Eye (tissue), 1 donor: ENCODE data around the gene FAM3D.
A peak's percentile ranks its signal among the peaks of the same experiment; 100 is the strongest.
"Not testable (repeated sequence)": the region's sequence is repeated elsewhere in the genome, so short reads cannot be mapped to it uniquely, and the experiment has no call there.

Experiments
- DNase-seq: peaks from one replicate; pipeline ENCODE4 v3.0.0-alpha.2; 2015

The FAM3D gene, protein sequence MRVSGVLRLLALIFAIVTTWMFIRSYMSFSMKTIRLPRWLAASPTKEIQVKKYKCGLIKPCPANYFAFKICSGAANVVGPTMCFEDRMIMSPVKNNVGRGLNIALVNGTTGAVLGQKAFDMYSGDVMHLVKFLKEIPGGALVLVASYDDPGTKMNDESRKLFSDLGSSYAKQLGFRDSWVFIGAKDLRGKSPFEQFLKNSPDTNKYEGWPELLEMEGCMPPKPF

DNA sequence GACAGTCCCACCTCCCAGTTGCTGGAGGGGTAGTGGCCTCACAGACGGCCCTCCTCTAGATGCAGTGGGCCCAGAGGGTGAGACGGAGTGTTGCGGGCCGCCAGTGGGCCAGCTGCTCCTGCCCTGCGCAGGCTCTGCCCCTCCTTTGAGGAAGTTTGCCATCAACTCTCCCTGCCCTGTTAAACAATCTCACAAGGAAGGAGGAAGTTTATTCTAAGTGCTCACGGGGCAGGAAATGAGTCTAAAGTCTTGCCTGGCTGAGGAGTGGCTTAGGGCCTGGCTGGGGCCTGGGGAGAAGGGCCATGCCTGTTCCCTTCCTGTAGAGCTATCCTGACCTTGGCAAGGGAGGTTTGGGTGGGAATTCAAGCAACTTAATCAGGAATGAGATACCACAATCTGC is at the start of gene FAM3D:
Gene FAM3D (minus strand): TSS at position 92 of the 400 bp plus-strand sequence. CDS start 11,211 bp downstream, outside the sequence.
- DNase-seq = no peak

DNA sequence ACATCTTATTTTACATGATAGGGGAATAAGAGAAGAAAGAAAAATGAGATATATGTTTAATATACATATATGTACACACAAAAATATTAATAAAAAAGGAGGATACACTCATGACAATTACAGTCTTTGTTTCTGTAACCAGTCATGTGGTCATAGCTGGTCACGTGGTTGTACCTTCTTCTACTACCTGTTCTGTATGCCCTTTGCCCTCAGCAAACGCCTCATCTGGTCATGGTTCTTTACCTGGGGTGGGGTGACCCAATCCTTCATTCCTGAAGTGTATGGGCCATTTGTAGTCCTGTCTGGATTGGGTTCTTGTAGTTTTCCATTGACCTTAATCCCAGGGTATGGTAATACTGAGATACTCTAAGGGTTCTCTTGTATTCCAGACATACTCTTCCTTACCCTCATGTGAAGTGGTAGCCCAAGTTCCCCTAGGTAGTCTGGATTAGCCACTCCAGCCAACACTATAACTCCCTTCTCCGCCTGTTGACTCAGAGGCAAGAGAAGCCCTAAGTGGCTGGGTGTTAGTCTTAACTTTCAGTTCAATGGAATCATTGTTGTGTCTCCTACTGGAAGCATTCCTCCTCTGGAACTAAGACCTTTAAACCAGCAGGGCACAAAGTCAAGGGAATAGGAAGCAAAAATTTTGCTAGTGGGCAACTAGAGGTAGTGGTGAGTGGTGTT is 47.3 kb upstream of the FAM3D start:
- DNase-seq = no peak

DNA sequence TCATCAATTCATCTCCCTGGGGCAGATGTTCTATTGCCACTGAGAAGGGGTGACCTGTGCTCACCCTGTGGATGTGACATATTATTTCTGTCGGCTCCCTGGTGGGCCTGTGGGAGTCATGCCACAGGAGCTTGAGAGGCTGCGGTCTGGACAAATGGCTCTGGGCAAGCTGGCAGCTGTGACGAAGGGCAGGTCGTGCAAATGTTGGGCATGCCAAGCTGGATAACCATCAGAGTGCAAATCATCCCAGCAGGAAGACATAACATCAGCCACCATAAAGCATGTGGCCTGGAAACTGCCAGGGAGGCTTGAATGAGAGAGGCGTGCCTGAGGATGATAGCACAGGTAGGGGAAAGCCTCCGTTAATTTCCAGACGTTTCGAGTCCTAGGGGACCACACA is 45.3 kb upstream of the FAM3D start:
- DNase-seq = peak; percentile 76

DNA sequence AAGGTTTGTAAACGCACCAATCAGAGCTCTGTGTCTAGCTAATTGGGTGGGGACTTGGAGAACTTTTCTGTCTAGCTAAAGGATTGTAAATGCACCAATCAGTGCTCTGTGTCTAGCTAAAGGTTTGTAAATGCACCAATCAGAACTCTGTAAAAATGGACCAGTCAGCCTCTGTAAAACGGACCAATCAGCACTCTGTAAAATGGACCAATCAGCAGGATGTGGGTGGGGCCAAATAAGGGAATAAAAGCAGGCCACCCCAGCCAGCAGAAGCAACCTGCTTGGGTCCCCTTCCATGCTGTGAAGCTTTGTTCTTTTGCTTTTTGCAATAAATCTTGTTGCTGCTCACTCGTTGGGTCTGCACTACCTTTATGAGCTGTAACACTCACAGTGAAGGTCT is 42.4 kb upstream of the FAM3D start:
- not testable (repeated sequence) for DNase-seq

DNA sequence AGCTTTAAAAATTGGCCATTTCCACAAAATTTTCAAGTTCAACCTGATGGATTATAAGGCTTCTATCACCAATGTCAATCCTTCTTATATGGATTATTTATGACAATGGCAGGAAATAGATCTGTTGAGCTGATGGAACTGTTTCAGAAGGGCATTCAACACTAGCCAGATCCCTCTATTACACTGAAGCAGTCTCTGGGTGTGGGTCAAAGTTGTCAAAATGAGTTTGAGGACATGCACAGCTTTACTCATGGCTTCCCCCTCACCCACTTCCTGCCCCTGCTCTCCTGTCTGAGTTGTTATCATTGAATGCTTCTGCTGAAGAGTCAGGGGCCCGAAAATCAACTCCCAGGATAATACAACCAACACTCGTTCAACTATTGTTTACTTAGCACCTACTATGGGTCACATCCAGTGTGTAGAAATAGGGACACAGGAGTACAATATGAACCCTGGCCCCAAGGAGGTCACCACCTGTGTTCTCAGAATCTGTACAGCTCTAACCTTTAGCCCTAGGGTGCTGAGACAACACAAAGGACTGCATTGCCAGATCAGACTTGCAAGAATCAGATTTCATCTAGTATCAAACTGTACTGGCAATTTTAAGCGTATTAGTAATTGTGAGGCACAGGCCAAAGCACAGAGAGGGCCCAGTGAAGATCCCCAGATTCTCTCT is 41.7 kb upstream of the FAM3D start:
- DNase-seq = no peak

DNA sequence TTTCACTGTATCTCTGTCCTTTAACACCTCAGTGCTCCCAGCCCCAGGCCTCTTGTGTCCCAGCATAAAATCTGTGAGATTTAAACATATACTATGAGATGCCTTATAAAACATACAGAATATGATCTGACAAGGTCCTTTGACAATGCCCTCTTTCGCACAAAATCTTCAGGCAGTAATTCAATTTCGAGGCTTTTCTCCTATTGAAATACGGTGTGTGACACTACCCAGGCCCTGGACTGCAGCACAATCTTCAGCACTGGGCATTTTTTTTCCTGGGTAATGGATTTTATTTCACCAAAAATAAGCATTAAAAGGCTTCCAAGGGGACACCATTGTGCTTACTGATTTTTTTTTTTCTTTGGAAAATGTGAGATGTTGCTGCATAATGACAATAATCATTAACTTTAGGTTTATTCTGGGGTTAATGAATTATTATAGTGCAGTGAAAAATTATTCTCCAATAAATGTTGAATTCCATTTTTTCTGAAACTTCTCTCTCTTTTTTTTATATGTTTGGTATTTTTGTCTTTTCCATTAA is 40.9 kb upstream of the FAM3D start:
- no peak for DNase-seq

DNA sequence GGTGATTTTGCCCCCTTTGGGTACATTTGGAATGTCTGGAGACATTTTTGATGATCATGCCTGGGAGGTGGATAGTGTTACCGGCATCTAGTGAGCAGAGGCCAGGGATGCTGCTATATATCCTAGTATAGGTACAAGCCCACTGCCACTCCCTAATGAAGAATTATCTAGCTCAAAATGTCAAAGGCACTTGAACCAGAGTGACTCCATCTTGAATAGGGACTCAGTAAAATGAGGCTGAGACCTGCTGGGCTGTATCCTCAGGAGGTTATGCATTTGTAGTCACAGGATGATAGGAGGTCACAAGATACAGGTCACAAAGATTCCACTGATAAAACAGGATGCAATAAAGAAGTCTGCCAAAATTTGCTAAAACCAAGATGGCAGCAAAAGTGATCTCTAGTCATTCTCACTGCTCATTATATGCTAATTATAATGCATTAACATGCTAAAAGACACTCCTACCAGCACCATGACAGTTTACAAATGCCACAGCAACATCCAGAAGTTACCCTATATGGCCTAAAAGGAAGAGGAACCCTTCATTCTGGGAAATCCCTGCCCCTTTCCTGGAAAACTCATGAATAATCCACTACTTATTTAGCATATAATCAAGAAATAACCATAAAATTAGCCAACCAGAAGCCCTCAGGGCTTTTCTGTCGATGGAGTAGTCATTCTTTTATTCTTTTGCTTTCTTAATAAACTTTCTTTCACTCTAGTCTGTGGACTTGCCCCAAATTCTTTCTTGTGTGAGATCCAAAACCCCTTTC is 40.0 kb upstream of the FAM3D start:
- DNase-seq = no peak

DNA sequence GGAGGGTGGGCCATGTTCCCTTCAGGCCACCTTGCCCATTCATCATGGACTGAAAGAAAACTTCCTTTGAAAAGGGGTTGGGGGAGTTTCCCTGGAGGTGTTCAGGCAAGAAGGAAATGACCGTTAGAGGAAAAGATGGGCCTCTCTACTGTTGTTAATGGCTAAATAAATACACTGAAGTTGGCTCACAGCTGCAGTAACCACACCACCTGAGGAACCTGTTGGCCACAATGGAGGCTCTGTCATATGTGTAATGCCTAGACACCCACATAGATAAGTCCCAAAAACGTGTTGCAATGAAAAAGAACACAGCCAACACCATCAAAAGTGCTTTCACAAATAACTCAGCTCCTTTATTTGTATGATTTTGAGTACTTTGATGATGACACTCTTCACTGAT is 38.2 kb upstream of the FAM3D start:
- no peak for DNase-seq

DNA sequence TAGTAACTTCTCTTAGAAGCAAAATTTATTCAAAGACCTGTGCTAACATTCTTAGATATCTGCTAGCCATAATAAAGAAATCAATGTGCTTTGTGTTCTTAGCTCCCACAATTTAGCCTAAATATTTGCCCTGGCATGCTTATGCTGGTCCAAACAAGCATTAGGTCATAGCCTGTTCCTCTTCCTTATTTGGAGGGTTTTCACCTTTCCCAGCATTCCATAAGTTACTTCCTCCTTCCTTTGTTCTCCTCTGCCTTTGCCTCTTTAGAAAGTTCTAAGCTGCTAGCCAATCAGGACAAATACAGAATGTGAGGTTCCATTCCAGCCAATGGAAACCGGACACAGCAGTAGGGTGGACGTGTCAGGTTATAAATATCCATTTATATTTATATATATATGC is 37.7 kb upstream of the FAM3D start:
- not testable (repeated sequence) for DNase-seq

DNA sequence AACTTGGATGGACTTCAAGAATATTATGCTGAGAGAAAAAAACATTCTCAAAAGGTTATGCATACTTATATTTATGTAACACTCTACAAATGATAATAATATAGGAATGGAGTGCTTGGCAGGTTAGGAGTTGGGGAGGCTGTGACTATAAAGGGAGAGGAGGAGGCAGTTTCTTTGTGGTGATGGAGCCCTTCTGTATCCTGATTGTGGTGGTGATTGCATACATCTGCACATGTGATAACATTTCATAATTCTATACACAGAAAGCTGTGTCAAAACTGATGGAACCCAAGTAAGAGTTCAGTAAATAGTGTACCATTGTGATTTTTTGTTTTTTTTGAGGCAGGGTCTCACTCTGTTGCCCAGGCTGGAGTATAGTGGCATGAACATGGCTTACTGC is 31.7 kb upstream of the FAM3D start:
- no peak for DNase-seq

DNA sequence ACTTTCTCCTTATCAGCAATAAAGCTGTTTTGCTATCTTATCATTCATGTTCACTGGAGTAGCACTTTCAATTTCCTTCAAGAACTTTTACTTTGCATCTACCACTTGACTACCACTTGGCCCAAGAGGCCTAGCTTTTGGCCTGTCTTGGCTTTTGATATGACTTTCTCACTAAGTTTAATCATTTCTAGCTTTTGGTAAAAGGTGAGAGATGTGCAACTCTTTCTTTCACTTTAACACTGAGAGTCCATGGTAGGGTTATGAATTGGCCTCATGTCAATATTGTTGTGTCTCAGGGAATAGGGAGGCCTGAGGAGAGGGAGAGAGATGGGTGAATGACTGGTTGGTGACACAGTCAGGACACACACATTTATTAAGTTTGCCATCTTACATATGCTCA is 31.0 kb upstream of the FAM3D start:
- no peak for DNase-seq

DNA sequence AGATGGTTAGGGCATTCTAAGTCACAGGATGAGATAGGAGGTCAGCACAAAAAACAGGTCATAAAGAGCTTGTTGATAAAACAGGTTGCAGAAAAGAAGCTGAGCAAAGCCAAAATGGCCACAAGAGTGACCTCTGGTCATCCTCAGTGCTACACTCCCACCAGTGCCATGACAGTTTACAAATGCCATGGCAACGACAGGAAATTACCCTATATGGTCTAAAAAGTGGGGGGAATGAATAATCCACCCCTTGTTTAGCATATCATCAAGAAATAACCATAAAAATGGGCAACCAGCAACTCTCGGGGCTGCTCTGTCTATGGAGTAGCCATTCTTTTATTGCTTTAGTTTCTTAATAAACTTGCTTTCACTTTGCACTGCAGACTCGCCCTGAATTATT is 30.2 kb upstream of the FAM3D start:
- not testable (repeated sequence) for DNase-seq

DNA sequence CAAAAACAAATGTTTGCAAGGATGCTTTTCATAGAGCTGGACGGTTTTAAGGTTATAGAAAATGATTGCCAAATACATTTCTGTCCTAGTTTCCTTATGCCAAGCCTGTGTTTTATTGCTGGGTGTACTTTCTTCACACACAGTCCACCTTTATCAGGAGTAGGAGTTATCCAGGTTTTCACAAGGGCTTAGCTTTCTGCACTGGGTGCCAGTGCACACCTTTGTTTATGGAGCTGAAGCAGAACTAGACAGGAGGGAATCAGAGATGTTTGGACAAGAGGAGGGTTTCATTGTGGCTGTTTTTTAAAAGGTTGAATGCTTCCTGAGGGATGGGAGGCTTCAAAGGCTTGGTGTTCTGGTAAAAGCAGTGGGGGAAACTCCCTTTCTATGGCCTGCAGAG is 29.5 kb upstream of the FAM3D start:
- no peak for DNase-seq

DNA sequence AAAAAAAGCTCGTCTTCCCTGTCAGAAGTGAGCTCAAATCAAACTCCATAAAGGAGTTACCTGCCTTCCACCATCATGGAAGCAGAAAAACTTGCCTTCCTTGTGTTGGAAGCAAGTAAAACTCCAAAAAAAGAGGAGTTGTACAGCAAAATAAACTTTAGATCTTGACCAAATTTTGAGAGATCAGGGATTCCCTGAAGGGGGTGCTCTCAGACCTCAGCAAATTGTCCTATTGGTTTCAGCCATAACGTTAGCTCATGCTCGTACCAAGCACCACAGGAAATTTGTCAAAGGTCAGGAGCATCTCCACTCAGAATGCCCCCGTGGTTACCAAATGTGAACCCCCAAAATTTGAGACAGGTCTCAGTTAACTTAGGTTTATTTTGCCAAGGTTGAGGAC is 28.7 kb upstream of the FAM3D start:
- not testable (repeated sequence) for DNase-seq

DNA sequence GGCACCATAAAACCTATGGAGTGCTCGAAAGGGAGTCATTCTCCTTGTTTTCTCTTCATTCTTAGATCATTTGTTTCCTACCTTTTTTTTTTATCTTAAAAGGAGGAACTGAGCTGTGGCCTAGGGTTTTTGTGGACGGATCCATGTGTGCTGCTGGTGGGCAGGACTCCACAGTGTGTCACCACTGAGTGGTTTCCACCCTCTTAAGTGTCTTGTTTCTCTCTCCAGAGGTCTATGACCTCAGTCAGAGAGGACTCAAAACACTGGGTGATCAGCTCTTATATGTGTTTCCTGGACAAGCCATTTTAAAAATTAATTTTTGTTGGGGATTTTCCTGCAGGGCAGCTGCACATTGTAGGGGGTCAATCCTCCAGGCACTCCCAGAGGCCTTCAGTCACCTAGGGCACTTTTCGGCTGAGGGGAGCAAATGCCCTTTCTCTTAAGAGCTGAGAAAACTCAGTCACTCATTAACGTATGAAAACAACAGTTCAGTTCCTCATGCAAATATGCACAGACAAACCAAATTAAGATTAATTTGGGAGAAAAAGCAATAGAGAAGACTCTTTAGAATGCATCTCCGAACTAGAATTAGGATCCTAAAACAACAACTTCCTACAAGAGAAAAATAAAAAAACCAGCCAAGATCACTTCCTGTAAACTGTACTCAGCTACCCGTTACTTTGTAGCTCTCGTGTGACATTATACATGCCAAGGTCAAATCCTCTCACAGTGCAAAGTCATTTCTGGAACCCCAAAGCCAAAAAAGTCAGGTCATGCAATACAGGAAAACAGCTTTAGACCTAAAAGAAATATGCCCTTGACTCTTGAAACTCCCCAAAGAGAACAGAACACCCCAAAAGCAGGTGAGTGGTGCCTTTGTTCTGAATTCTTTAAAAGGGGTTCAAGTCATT is 27.6 kb upstream of the FAM3D start:
- DNase-seq = no peak

DNA sequence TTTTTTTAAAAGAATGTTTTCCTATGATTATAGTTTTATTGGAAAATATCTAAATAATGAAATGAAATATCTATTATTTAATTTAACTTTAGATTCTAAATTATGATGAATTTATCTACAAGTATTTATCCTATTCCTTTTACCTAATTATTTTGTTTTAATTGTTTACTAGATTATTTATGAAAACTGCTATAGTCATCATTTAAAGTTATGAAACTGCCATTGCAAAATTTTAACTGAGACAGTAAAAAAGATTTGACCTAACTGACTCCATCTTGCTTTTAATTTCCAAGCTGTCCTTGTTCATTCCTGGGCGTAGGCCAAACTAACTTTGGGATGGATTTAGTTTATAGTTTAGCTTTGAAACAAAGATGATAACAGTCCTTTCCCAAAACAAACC is 25.9 kb upstream of the FAM3D start:
- no peak for DNase-seq

DNA sequence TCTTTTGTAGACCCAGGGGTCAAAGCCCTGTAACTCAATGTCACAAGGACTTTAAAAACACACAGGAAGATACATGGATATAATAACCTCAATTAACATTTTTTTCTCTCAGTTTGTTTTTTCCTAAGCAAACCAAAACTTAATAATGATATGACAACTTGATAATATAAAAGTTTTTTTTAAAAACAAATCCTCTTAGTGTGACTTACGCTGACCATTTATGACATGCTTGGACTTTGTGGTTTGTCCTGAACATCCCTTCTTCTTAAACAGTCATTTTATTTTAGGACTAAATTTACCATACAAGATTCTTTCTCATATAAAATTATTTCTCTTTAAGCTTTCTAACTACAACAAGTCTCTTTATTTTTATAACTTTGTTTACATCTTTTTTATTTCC is 25.4 kb upstream of the FAM3D start:
- DNase-seq = peak; percentile 61

DNA sequence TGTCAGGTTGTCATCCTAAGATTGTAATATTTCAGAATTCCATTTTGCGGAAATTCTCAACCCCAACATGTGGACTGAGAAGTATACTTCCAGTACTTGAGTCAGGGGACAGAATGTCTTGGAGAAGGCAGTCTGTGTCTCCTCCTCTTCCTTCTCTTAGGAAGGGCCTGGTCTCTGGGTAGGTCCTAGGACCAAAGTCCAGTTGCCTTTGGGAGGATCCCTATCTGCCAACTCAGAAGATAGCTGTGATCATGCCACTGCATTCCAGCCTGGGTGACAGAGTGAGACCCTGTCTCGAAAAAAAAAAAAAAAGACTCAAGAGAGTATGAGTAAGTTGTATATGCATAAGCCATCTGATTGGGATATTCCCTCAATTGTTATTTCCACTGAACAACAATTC is 23.9 kb upstream of the FAM3D start:
- DNase-seq = no peak

DNA sequence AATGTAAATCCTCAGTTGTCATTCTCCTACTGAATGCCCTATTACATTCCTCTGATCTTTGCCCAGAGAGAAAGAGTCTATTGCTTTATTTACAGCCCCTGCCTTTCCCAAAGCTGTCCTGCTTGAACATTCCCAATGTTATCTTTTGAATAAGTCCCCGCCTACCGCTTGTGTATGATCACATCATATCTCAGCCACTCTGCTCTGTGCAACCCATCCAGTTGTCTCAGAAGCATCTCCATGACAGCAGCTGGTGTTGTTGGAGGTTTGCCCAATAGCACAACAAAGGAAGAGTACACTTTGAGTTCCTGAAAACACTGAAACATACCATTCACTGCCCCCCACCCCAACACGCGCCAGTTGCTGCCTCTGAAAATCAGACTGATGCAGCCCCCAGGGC is 22.0 kb upstream of the FAM3D start:
- peak; percentile 32 for DNase-seq

DNA sequence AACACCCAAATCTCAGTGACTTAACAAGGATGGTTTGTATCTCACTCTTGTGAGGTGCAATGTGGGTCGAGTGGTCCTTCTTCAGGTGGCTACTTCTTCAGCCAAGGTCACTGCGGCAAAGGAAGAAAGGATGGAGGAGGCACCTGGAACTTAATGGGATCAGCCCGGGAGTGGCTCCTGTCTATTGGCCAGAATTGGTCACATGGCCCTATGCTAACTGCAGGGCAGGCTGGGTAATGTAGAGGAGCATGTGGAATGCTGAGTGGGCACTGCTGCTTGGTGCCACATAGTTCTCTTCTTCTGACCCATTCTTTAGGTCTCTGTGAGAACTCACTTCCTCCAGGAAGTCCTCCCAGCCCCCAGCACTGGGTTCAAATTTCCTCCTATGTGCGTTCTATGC is 20.3 kb upstream of the FAM3D start:
- no peak for DNase-seq

DNA sequence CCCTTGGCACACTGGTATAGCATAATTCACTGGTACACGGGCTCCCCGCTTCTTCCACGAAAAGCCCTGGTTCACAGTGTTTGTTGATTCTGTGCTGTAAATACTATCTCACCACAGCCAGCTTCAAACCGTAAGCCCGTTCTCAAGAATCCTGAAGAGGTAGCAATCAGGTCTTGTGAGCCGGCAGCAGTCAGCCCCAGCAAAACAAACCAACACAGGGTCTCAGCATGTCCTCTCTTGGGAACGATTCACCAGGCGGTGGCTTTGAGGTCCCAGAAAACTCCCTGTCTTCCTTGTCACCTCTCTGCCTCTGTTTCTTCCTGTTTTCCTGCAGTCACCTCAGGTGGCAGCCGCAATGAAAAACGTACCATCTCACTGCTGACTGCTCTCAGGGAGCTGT is 19.1 kb upstream of the FAM3D start:
- DNase-seq = no peak

DNA sequence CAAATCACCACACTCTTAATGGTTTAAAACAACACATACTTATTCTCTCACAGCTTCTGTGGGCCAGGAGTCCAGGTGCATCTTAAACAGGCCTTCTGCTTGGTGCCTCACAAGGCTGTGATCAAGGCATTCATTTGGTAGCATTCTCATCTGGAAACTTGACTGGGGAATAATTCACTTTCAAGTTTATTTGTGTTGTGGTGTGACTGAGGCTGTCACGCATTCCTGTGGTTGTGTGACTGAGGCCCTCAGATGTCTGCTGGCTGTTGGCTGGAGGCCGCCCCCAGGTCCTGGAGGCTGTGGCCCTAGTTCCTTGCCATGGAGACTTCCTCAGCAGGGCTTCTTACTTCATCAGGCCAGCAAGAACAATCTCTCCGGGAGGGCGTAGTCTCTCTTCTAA is 16.9 kb upstream of the FAM3D start:
- no peak for DNase-seq
